ENCODE results near the gene AKAP11. TPM values are rescaled to one million over a fixed set of nuclear protein-coding genes. Genes with fewer than 3 reads are reported as not detected.

The AKAP11 gene
- total and polyA plus RNA-seq, 9 of the 15 experiments (the other 6 are each of a cell fraction or from before 2014, with no cell fraction given): 2.2 to 31.3 (median 10.9) TPM

GRCh38 chr13:42271337-42272114 is 426 bp upstream of the AKAP11 start (continued):
- TF ChIP-seq, protein P1, sequence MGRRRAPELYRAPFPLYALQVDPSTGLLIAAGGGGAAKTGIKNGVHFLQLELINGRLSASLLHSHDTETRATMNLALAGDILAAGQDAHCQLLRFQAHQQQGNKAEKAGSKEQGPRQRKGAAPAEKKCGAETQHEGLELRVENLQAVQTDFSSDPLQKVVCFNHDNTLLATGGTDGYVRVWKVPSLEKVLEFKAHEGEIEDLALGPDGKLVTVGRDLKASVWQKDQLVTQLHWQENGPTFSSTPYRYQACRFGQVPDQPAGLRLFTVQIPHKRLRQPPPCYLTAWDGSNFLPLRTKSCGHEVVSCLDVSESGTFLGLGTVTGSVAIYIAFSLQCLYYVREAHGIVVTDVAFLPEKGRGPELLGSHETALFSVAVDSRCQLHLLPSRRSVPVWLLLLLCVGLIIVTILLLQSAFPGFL (CRISPR knock-in tag; IDR thresholded peaks at IDR 0.05): no peak
- TF ChIP-seq ILF3 (IDR thresholded peaks at IDR 0.05; ENCODE audit: borderline replicate concordance) (no peak), CBX3 (IDR thresholded peaks at IDR 0.05; ENCODE audit: borderline replicate concordance in 1 of 2, low read length in 2 of 2) (peak in 1 of 2 experiments; percentile 87; a peak in 1 of 3 replicates), NFE2L1 (tag; IDR thresholded peaks at IDR 0.05; ENCODE audit: borderline replicate concordance, low read depth) (no peak), ZNF699 (CRISPR knock-in tag; IDR thresholded peaks at IDR 0.05; ENCODE audit: insufficient replicate concordance) (no peak), E2F3 (CRISPR knock-in tag; IDR thresholded peaks at IDR 0.05) (peak; percentile 76), SLC30A9 (CRISPR knock-in tag; IDR thresholded peaks at IDR 0.05) (no peak), NFIX (CRISPR knock-in tag; IDR thresholded peaks at IDR 0.05; ENCODE audit: low read depth) (no peak), NCOA6 (IDR thresholded peaks at IDR 0.05) (no peak), ASH1L (IDR thresholded peaks at IDR 0.05; ENCODE audit: borderline replicate concordance, low read depth, partially characterized antibody) (no peak), ADNP (tag; IDR thresholded peaks at IDR 0.05) (no peak), NFRKB (IDR thresholded peaks at IDR 0.05; ENCODE audit: low read depth) (no peak), ZBTB33 (CRISPR knock-in tag; IDR thresholded peaks at IDR 0.05) (peak; percentile 64), HDAC1 (IDR thresholded peaks at IDR 0.05) (peak in 1 of 2 experiments; percentile 35; a peak in 1 of 4 replicates), NRF1 (conservative IDR thresholded peaks at IDR 0.05 in 1 of 2, IDR thresholded peaks at IDR 0.05 in 1 of 2) (peak; percentile 68 to 69), DNMT1 (IDR thresholded peaks at IDR 0.05) (no peak), ZNF586 (CRISPR knock-in tag; conservative IDR thresholded peaks at IDR 0.05) (no peak), HNRNPH1 (optimal IDR thresholded peaks at IDR 0.05; ENCODE audit: low read depth, low read length) (no peak), ZBED1 (IDR thresholded peaks at IDR 0.05) (no peak), BDP1 (IDR thresholded peaks at IDR 0.05; ENCODE audit: insufficient read depth, insufficient read length) (no peak), RFX7 (CRISPR knock-in tag; IDR thresholded peaks at IDR 0.05) (no peak), GTF2E2 (tag; IDR thresholded peaks at IDR 0.05) (no peak), IRF2 (CRISPR knock-in tag; IDR thresholded peaks at IDR 0.05) (no peak)
- TF ChIP-seq, protein P2, sequence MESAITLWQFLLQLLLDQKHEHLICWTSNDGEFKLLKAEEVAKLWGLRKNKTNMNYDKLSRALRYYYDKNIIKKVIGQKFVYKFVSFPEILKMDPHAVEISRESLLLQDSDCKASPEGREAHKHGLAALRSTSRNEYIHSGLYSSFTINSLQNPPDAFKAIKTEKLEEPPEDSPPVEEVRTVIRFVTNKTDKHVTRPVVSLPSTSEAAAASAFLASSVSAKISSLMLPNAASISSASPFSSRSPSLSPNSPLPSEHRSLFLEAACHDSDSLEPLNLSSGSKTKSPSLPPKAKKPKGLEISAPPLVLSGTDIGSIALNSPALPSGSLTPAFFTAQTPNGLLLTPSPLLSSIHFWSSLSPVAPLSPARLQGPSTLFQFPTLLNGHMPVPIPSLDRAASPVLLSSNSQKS (CRISPR knock-in tag; IDR thresholded peaks at IDR 0.05): no peak

Measured in K562 (cell line).